Colonic mucosa (tissue), 4 donors: ENCODE measurements around the gene RPL27. TPM values are rescaled to one million over a fixed set of nuclear protein-coding genes. Genes with fewer than 3 reads are reported as not detected.
A peak's percentile ranks its signal among the peaks of the same experiment; 100 is the strongest.

Experiments
- DNase-seq: peaks from one replicate; pipeline ENCODE4 v3.0.0-alpha.2; 2020
- H3K27ac ChIP-seq: fragments of 200-600 bp; one replicate; pipeline ENCODE4 v1.8.0; 2021
- H3K27me3 ChIP-seq: fragments of 200-600 bp; one replicate; pipeline ENCODE4 v1.8.0; 2021
- H3K36me3 ChIP-seq: fragments of 200-600 bp; one replicate; pipeline ENCODE4 v1.8.0; 2021
- H3K4me1 ChIP-seq: fragments of 200-600 bp; one replicate; pipeline ENCODE4 v1.8.0; 2021; ENCODE audit warnings: mild to moderate bottlenecking
- H3K4me3 ChIP-seq: fragments of 200-600 bp; one replicate; pipeline ENCODE4 v1.8.0; 2021
- H3K9ac ChIP-seq, 2 donors: one replicate each; pipeline ENCODE4 v1.7.0; 2013; ENCODE audit warnings: control low read depth in 2 of 2, low read depth in 2 of 2, low read length in 2 of 2
- H3K9me3 ChIP-seq: fragments of 200-600 bp; one replicate; pipeline ENCODE4 v1.8.0; 2021
- intact Hi-C: fragments of 100-400 bp; cut with DNase I; formaldehyde crosslinking; loops from one replicate; pipeline ENCODE4 v1.14.1; 2022
- total RNA-seq, 2 donors: library from RNA; stranded (reverse); fragmentation: NEBNext Ultra II Directional in 1 of 2; extraction: Animal tissue kit (Norgen Biotek cat#: 25700) in 1 of 2; gene quantifications; one replicate each; pipeline ENCODE4 v1.2.1, GENCODE V29; 2021
- TF ChIP-seq, protein P1 (sequence below): fragments of 200-600 bp; IDR thresholded peaks from one replicate; pipeline ENCODE4 v1.8.0; 2022; ENCODE audit warnings: antibody characterized with exemption, mild to moderate bottlenecking
- donor health status: healthy.
- donor health status: DM: no; HTN: no; CAD: no.
- donor health status: DM: no; HTN: no; CAD: no.

RPL27 gene
- total RNA-seq, 2 donors from 2014 or later: 707 to 851 TPM

DNA sequence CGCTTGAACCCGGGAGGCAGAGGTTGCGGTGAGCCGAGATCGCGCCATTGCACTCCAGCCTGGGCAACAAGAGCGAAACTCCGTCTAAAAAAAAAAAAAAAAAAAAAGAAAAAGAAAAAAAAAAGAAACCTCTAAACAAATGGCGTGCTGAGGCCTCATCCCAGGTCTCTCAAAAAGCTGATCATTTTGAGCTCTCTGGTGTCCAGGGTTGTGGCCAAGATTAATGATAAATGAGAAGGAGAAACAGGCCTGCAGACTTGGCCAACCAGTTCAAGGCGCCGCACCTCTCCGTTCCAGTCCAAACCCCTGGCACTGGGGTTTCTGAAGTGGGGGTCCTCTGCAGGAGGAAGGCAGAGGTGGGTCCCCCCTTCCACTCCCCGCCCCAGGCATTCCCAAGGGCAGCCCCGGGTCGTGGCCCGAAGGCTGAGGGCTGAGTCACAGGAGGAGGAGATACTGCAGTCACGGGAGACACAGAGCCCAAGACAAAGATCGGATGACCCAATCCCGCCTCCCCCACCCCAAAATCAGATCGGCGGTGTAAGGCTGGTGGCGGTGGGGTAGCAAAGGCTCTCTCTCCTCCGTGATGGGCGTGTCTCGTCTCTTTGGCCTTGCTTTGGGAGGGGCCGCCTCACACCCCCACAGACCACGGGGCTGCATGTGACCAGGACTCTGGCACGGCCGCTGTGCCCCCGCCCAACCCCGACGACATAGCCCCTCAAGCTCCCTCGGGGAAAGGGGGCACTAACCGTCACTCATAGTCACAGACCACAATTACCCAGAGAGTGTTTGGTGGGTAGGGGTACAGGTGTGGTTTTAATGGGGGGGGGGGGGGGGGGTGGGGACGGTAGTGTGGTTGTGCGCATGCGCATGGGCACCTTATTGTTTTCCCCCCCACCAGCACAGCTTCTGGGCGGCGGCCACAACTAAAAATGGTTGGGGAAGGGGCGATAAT lies 22.8 kb downstream of the RPL27 start:
- Histone ChIP-seq H3K27ac (peak overlapping the region; percentile 83), H3K36me3 (no peaks in the 10 kb centered on the region), H3K9ac (peak overlapping the region; percentile 90 to 97), H3K4me3 (peak overlapping the region; percentile 99), H3K9me3 (no peaks in the 10 kb centered on the region), H3K27me3 (no peaks in the 10 kb centered on the region), H3K4me1 (no peaks in the 10 kb centered on the region)
- intact Hi-C loops: loop anchor here (10.0 kb wide), 2 partner anchors 294 to 324 kb away; no protein-coding TSS in a partner anchor
- DNase-seq: peak; percentile 69
- TF ChIP-seq, protein P1, sequence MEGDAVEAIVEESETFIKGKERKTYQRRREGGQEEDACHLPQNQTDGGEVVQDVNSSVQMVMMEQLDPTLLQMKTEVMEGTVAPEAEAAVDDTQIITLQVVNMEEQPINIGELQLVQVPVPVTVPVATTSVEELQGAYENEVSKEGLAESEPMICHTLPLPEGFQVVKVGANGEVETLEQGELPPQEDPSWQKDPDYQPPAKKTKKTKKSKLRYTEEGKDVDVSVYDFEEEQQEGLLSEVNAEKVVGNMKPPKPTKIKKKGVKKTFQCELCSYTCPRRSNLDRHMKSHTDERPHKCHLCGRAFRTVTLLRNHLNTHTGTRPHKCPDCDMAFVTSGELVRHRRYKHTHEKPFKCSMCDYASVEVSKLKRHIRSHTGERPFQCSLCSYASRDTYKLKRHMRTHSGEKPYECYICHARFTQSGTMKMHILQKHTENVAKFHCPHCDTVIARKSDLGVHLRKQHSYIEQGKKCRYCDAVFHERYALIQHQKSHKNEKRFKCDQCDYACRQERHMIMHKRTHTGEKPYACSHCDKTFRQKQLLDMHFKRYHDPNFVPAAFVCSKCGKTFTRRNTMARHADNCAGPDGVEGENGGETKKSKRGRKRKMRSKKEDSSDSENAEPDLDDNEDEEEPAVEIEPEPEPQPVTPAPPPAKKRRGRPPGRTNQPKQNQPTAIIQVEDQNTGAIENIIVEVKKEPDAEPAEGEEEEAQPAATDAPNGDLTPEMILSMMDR: no peak

DNA sequence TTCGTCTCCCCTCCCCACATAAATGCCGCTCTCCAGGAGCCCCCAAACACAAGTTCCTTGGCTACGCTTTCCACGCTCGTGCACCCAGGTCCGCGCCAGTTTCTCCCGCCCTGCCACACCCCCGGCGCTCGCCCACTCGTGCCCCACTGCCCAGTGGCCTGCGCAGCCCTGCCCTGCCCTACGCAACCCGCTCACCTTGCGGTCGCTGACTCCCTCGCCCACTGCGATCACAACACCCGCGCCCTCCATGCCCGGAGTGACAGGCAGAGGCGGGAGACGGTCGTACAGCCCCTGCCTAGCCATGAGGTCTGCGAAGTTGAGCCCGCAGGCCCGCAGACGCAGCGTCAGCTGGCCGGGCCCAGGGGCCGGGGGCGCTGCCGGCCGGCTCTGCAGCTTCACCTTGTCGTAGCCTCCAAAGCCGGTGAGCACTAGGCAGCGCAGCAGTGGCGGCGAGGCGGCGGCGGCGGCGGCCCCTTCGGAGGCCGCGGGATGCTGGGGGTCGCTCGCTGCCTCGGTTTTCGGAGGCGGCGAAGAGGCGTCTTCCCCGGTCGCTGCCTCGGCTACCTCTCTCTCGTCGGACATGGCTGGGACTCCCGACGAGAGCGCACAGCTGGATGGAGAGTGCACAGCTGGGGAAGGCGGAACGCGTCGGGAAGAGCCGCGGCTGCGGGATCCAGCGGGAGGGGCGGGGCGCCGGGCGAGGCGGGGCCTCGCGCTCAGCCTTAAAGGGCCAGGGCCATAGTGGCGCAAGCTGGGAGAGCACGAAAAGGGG lies 23.7 kb downstream of the RPL27 start, which contains the start of gene VAT1:
Gene VAT1 (minus strand): TSS at position 645 of the 772 bp plus-strand sequence. CDS start 63 bp downstream, at position 582.
- DNase-seq: peak; percentile 87
- Histone ChIP-seq H3K9me3 (no peaks in the 10 kb centered on the region), H3K4me3 (peak within 1 kb of the TSS; percentile 99), H3K36me3 (no peaks in the 10 kb centered on the region), H3K4me1 (no peaks in the 10 kb centered on the region), H3K9ac (peak within 1 kb of the TSS; percentile 90 to 97), H3K27me3 (no peaks in the 10 kb centered on the region), H3K27ac (peak within 1 kb of the TSS; percentile 83)
- intact Hi-C loops: loop anchor here (10.0 kb wide), 2 partner anchors 293 to 323 kb away; no protein-coding TSS in a partner anchor
- TF ChIP-seq, protein P1: no peak

DNA sequence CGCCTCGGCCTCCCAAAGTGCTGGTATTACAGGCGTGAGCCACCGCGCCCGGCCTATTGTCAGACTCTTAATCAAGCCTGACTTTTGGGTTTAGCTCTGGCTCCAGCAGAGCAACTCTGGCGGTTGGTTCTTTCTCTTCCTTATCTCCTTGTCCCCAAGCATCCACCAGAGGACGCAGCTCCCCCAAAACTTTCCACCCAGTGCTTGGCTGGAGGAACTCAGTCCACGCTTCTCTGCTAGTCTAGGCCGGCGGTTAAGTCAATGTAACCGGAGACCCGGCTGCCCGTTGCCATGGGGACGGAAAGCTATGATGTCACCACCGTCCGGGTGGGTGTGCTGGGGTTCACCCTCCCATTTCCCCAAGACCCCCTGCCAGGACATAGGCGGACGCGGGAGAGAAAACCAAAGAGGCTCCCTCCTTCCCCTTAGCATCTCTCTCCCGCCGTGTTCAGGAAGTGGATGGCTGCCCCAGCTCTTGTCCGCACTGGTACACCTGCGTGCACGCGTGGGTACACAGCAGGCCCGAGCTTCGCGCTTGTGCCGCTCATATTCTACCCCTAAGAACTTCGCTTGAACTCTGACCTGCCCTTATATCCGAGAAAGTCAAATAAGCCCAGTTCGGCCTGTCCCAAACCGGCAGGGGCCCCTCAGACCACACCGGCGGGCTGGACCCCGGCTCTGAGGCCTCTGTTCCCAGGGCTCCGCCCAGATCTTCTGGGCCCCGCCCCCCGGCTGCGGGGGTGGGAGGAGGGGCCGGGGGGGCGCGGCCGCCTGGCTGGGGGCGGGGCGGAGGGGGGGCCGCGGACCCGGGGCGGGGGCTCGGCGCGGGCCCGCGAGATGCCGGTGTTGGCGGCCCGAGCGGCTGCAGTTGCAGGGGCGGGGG lies 26.4 kb downstream of the RPL27 start, which contains the start of gene RND2:
Gene RND2 (plus strand): TSS at position 825 of the 883 bp plus-strand sequence. CDS start 117 bp downstream, outside the sequence.
- H3K36me3 ChIP-seq: no peaks in the 10 kb centered on the region
- DNase-seq: peak; percentile 82
- peak within 1 kb of the TSS; percentile 75 to 89 for H3K9ac ChIP-seq
- intact Hi-C loops: loop anchor here (10.0 kb wide), 2 partner anchors 290 to 320 kb away; no protein-coding TSS in a partner anchor
- peak within 1 kb of the TSS; percentile 49 for H3K4me3 ChIP-seq
- H3K27me3 ChIP-seq: no peaks in the 10 kb centered on the region
- no peaks in the 10 kb centered on the region for H3K4me1 ChIP-seq
- TF ChIP-seq, protein P1: peak; percentile 50
- H3K9me3 ChIP-seq: no peaks in the 10 kb centered on the region
- H3K27ac ChIP-seq: no peak within 1 kb of the TSS

DNA sequence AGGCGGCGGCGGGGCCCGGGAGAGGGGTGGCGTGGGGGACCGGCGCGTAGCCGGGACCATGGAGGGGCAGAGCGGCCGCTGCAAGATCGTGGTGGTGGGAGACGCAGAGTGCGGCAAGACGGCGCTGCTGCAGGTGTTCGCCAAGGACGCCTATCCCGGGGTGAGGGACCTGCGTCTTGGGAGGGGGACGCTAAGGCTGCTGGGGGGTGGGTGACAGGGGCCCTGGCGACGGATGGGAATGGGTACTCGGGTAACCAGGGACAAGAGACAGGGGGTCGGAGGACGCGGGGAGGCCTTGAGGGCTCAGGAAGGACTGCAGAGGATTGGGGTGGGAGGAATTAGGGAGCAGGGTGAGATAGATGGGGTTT lies 27.1 kb downstream of the RPL27 start:
- H3K27ac ChIP-seq: no peak overlapping the region
- no peaks in the 10 kb centered on the region for H3K4me1 ChIP-seq
- no peaks in the 10 kb centered on the region for H3K9me3 ChIP-seq
- peak overlapping the region in 1 of 2 donors; percentile 35 for H3K9ac ChIP-seq
- peak overlapping the region; percentile 49 for H3K4me3 ChIP-seq
- no peaks in the 10 kb centered on the region for H3K27me3 ChIP-seq
- intact Hi-C loops: loop anchor here (10.0 kb wide), 2 partner anchors 290 to 320 kb away; no protein-coding TSS in a partner anchor
- H3K36me3 ChIP-seq: no peaks in the 10 kb centered on the region
- TF ChIP-seq, protein P1: no peak
- no peak for DNase-seq
